DND-41 (cell line): ENCODE results near the gene ZNF488.

Source experiments
- ATAC-seq: fragments of 200-7000 bp; cut with Tn5 transposase; 3 replicates; pipeline ENCODE4 v1.9.1; 2021; ENCODE audit warnings: low read depth; ENCODE audit not compliant: insufficient read depth
- DNase-seq: peaks from one replicate; pipeline ENCODE4 v3.0.0-alpha.2; 2020
- H2AFZ ChIP-seq: 2 replicates; pipeline ENCODE4 v1.6.0; 2012; ENCODE audit warnings: low read depth, low read length
- H3K27ac ChIP-seq: 2 replicates; pipeline ENCODE4 v1.5.1; 2012; ENCODE audit warnings: low read length, inconsistent platforms
- H3K27me3 ChIP-seq: fragments of 200-600 bp; sonication (generic); 2 replicates; pipeline ENCODE4 v1.6.0; 2012; ENCODE audit warnings: low read length, mild to moderate bottlenecking, inconsistent platforms; ENCODE audit not compliant: insufficient read depth, poor library complexity
- H3K36me3 ChIP-seq: 2 replicates; pipeline ENCODE4 v1.5.1; 2012; ENCODE audit warnings: low read length, inconsistent platforms; ENCODE audit not compliant: insufficient read depth
- H3K4me1 ChIP-seq: 2 replicates; pipeline ENCODE4 v1.5.1; 2012; ENCODE audit warnings: mild to moderate bottlenecking, low read length; ENCODE audit not compliant: insufficient read depth
- H3K4me2 ChIP-seq: 2 replicates; pipeline ENCODE4 v1.6.0; 2012; ENCODE audit warnings: mild to moderate bottlenecking, moderate library complexity, low read length, inconsistent platforms; ENCODE audit not compliant: insufficient read depth
- H3K4me3 ChIP-seq, 2 experiments: fragments of 200-600 bp in 1 of 2; shearing (Covaris generic) in 1 of 2; 2 replicates each; pipeline ENCODE4 v1.5.1; 2012 to 2016; ENCODE audit warnings: inconsistent platforms in 2 of 2, low read length in 2 of 2, mild to moderate bottlenecking in 2 of 2, low read depth in 1 of 2, moderate library complexity in 1 of 2
- H3K79me2 ChIP-seq: 2 replicates; pipeline ENCODE4 v1.6.0; 2012; ENCODE audit warnings: low read length, inconsistent platforms; ENCODE audit not compliant: insufficient read depth
- H3K9ac ChIP-seq: 2 replicates; pipeline ENCODE4 v1.6.0; 2012; ENCODE audit warnings: low read depth, mild to moderate bottlenecking, inconsistent platforms, low read length, moderate library complexity
- H3K9me3 ChIP-seq: 2 replicates; pipeline ENCODE4 v1.5.1; 2012; ENCODE audit warnings: low read length, moderate library complexity, mild to moderate bottlenecking, inconsistent platforms; ENCODE audit not compliant: insufficient read depth, severe bottlenecking
- H4K20me1 ChIP-seq: 2 replicates; pipeline ENCODE4 v1.6.0; 2012; ENCODE audit warnings: low read length; ENCODE audit not compliant: insufficient read depth
- EZH2 ChIP-seq: IDR thresholded peaks from 3 replicates; pipeline ENCODE4 v1.6.1; 2012; ENCODE audit warnings: borderline replicate concordance, low read depth, mild to moderate bottlenecking, moderate library complexity, low read length, inconsistent platforms; ENCODE audit not compliant: severe bottlenecking
- TF ChIP-seq, protein P1 (sequence below): IDR thresholded peaks from 2 replicates; pipeline ENCODE4 v1.5.1; 2012; ENCODE audit warnings: borderline replicate concordance, low read length, moderate library complexity, mild to moderate bottlenecking; ENCODE audit not compliant: poor library complexity, severe bottlenecking; ENCODE audit errors: extremely low read depth

ZNF488 gene

DNA sequence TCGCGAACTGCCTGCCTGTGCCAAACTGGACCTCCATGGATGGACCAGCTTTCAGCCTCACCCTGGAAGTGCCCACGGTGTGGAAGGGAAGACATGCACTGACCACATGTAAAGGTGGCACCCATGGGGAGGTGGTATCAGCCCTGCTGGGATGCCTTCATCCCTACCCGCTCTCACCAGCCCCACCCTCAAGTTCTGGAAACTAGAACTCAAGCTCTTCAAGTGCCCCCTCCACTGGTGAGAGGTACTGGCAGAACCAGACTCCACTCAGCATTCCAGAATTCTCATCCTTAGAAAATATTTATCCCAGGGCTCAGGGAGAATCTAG is 5.9 kb downstream of the ZNF488 start:
- no peaks in the 10 kb centered on the region for H3K9me3 ChIP-seq
- peaks cover 53% of the 10 kb centered on the region for H3K27me3 ChIP-seq
- ATAC-seq (no peak), DNase-seq (no peak)
- no peak overlapping the region for H2AFZ ChIP-seq
- H3K36me3 ChIP-seq = no peaks in the 10 kb centered on the region
- no peaks in the 10 kb centered on the region for H3K79me2 ChIP-seq
- H3K4me1 ChIP-seq = no peaks in the 10 kb centered on the region
- no peak overlapping the region for H3K4me2 ChIP-seq
- no peak overlapping the region for H3K27ac ChIP-seq
- 0 out of 2 replicates have a peak, but pooled peaks cover 3% of the 10 kb centered on the region for H4K20me1 ChIP-seq
- H3K9ac ChIP-seq = no peak overlapping the region
- TF ChIP-seq, protein P1, sequence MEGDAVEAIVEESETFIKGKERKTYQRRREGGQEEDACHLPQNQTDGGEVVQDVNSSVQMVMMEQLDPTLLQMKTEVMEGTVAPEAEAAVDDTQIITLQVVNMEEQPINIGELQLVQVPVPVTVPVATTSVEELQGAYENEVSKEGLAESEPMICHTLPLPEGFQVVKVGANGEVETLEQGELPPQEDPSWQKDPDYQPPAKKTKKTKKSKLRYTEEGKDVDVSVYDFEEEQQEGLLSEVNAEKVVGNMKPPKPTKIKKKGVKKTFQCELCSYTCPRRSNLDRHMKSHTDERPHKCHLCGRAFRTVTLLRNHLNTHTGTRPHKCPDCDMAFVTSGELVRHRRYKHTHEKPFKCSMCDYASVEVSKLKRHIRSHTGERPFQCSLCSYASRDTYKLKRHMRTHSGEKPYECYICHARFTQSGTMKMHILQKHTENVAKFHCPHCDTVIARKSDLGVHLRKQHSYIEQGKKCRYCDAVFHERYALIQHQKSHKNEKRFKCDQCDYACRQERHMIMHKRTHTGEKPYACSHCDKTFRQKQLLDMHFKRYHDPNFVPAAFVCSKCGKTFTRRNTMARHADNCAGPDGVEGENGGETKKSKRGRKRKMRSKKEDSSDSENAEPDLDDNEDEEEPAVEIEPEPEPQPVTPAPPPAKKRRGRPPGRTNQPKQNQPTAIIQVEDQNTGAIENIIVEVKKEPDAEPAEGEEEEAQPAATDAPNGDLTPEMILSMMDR = no peak
- no peak for TF ChIP-seq EZH2
- H3K4me3 ChIP-seq = no peak overlapping the region

GRCh38 chr10:47376522-47377220 is 7.4 kb downstream of the ZNF488 start:
- no peaks in the 10 kb centered on the region for H3K79me2 ChIP-seq
- TF ChIP-seq EZH2 = no peak
- TF ChIP-seq, protein P1 = no peak
- no peak for DNase-seq
- ATAC-seq = no peak
- no peaks in the 10 kb centered on the region for H3K9me3 ChIP-seq
- H3K4me2 ChIP-seq = no peak overlapping the region
- no peak overlapping the region for H3K27ac ChIP-seq
- H3K9ac ChIP-seq = no peak overlapping the region
- no peak overlapping the region for H2AFZ ChIP-seq
- peaks cover 39% of the 10 kb centered on the region for H3K27me3 ChIP-seq
- no peaks in the 10 kb centered on the region for H3K4me1 ChIP-seq
- no peak overlapping the region for H3K4me3 ChIP-seq
- H3K36me3 ChIP-seq = no peaks in the 10 kb centered on the region
- 0 out of 2 replicates have a peak, but pooled peaks cover 3% of the 10 kb centered on the region for H4K20me1 ChIP-seq

DNA sequence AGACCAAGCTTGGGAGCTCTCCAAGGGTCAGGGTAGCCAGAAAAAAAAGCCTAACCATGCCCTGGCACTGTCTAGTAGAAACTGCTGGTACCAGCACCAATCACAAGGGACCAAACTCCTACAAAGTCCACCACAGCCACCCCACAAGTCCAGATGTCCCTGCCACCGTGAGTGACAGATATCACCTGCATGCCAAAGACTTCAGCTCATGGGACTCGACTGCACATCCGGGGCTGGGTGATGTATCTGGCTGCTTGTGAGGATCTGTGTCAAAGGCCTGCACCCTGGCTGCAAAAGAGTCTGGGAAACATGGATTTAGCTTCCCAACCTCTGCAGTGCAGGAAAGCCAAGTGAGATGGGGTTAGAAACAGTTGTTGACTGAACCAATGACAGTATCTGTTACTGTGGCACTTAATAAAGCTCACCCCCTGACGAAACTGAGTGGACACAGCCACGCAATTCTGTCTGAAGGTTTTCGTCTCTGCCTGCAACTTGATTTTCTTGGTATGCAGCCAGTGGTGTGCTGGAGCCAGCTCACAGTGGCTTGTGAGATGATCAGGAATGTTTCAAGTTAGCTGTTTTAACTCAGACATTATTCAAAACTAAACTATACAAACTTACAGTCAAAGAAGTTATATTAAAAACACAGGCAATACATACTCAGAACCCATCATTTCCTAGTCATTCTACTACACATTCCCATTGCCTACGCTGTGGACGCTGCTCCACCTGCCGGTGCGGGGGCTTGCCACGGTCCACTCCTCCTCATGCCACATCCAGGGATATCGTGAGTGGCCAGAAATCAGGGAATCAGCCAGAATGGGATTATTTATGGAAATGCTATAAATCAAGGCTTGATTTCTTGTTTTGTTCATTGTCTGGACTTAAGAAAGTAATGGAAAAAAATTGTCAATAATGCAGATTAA is 9.2 kb downstream of the ZNF488 start:
- no peaks in the 10 kb centered on the region for H3K36me3 ChIP-seq
- H4K20me1 ChIP-seq = no peaks in the 10 kb centered on the region
- no peak for DNase-seq
- TF ChIP-seq, protein P1 = no peak
- TF ChIP-seq EZH2 = no peak
- H3K4me1 ChIP-seq = no peaks in the 10 kb centered on the region
- no peak overlapping the region for H3K4me3 ChIP-seq
- no peak for ATAC-seq
- H3K79me2 ChIP-seq = no peaks in the 10 kb centered on the region
- H3K9me3 ChIP-seq = no peaks in the 10 kb centered on the region
- H3K27me3 ChIP-seq = peaks cover 32% of the 10 kb centered on the region
- H3K27ac ChIP-seq = no peak overlapping the region
- H3K4me2 ChIP-seq = no peak overlapping the region
- no peak overlapping the region for H3K9ac ChIP-seq
- no peak overlapping the region for H2AFZ ChIP-seq
